ENCODE data around the gene GINS2.

- no peak for TF ChIP-seq CTCF (IDR thresholded peaks at IDR 0.05)
- no peak for TF ChIP-seq PBX3 (IDR thresholded peaks at IDR 0.05)
- no peak for TF ChIP-seq MXI1 (IDR thresholded peaks at IDR 0.05; ENCODE audit: low read depth, low read length)
- no peak for TF ChIP-seq JUND (IDR thresholded peaks at IDR 0.05)
Observed at GRCh38 chr16:85636234-85636812, 52.4 kb downstream of the GINS2 start.
